A172 (cell line): ENCODE data around the gene METTL26. TPM values are rescaled to one million over a fixed set of nuclear protein-coding genes. Genes with fewer than 3 reads are reported as not detected.
A peak's percentile ranks its signal among the peaks of the same experiment; 100 is the strongest.

ENCODE experiments used
- DNase-seq: peaks from one replicate; pipeline ENCODE4 v3.0.0-alpha.2; 2015; ENCODE audit warnings: low spot score
- total RNA-seq: library from RNA; depleted of rRNA; stranded (reverse); fragments of >200 nt; shearing (Covaris generic); gene quantifications from 2 replicates; pipeline ENCODE4 v1.2.3, GENCODE V29; 2014

The METTL26 gene
- total RNA-seq, 1 experiment from 2014 or later: 150 TPM

GRCh38 chr16:638034-638543, 2.0 kb upstream of the METTL26 start:
- no peak for DNase-seq

GRCh38 chr16:637081-638018, 1.2 kb upstream of the METTL26 start:
- no peak for DNase-seq

GRCh38 chr16:635573-636205, 416 bp downstream of the METTL26 start:
- DNase-seq: no peak

GRCh38 chr16:634996-635395, 1.1 kb downstream of the METTL26 start:
- DNase-seq: no peak

- DNase-seq: no peak
These were observed 1.9 kb downstream of the METTL26 start for GRCh38 chr16:634051-634670.

- DNase-seq: no peak
These were observed 2.6 kb downstream of the METTL26 start for GRCh38 chr16:633336-634050.

GRCh38 chr16:632486-633335, 3.4 kb downstream of the METTL26 start:
- DNase-seq: no peak

GRCh38 chr16:631808-632358, 4.2 kb downstream of the METTL26 start:
- no peak for DNase-seq

GRCh38 chr16:630815-631405, 5.2 kb downstream of the METTL26 start, which contains the start of gene WFIKKN1:
TSS of gene WFIKKN1 (plus strand) at chr16:630985. CDS start at chr16:631254, 269 bp downstream.
- DNase-seq: no peak

GRCh38 chr16:630249-630814, 5.8 kb downstream of the METTL26 start:
- no peak for DNase-seq

GRCh38 chr16:629833-630248, 6.3 kb downstream of the METTL26 start:
- no peak for DNase-seq

GRCh38 chr16:629185-629832, 6.8 kb downstream of the METTL26 start:
- no peak for DNase-seq

GRCh38 chr16:628321-629061, 7.6 kb downstream of the METTL26 start:
- DNase-seq: no peak

GRCh38 chr16:627454-628239, 8.5 kb downstream of the METTL26 start:
- peak; percentile 83 for DNase-seq

- peak; percentile 99 for DNase-seq
These were observed 9.2 kb downstream of the METTL26 start for GRCh38 chr16:626787-627453.

- DNase-seq: no peak
These were observed 9.9 kb downstream of the METTL26 start for GRCh38 chr16:625977-626765.
